Small intestine (tissue), 7 donors: ENCODE measurements around the gene PCDHA13. TPM values are rescaled to one million over a fixed set of nuclear protein-coding genes. Genes with fewer than 3 reads are reported as not detected.
"Not testable (repeated sequence)": the region's sequence is repeated elsewhere in the genome, so short reads cannot be mapped to it uniquely, and the experiment has no call there.

Experiments used
- DNase-seq, 2 donors: peaks; one replicate each; pipeline versions ENCODE4 v3.0.0 to v3.0.0-alpha.2; 2013
- FAIRE-seq: peaks from 2 replicates; lab custom pipeline; 2012; peaks lifted over from hg19 to GRCh38; lab: Jason Lieb, UNC
- H3K27ac ChIP-seq, 3 donors: one replicate each; pipeline ENCODE4 v1.5.1; 2013; ENCODE audit warnings: low read length in 2 of 3, mild to moderate bottlenecking in 2 of 3, control low read depth in 1 of 3, inconsistent platforms in 1 of 3, low read depth in 1 of 3, moderate library complexity in 1 of 3
- H3K27me3 ChIP-seq, 3 donors: one replicate each; pipeline ENCODE4 v1.6.1; 2013; ENCODE audit warnings: low read length in 3 of 3, inconsistent platforms in 1 of 3; ENCODE audit not compliant: control insufficient read depth in 3 of 3, insufficient read depth in 3 of 3
- H3K36me3 ChIP-seq, 3 donors: one replicate each; pipeline ENCODE4 v1.6.1; 2013; ENCODE audit warnings: low read length in 3 of 3, inconsistent platforms in 1 of 3, low read depth in 1 of 3, mild to moderate bottlenecking in 1 of 3, moderate library complexity in 1 of 3; ENCODE audit not compliant: control insufficient read depth in 3 of 3, insufficient read depth in 2 of 3
- H3K4me1 ChIP-seq, 3 donors: one replicate each; pipeline ENCODE4 v1.6.1; 2013; ENCODE audit warnings: low read length in 2 of 3, inconsistent platforms in 1 of 3, low read depth in 1 of 3, mild to moderate bottlenecking in 1 of 3, moderate library complexity in 1 of 3; ENCODE audit not compliant: control insufficient read depth in 3 of 3, insufficient read depth in 2 of 3
- H3K4me3 ChIP-seq, 3 donors: one replicate each; pipeline ENCODE4 v1.5.1; 2013; ENCODE audit warnings: low read length in 3 of 3, control low read depth in 1 of 3, inconsistent platforms in 1 of 3, low read depth in 1 of 3, mild to moderate bottlenecking in 1 of 3, moderate library complexity in 1 of 3
- H3K9me3 ChIP-seq, 2 donors: one replicate each; pipeline ENCODE4 v1.6.1; 2013; ENCODE audit warnings: low read depth in 1 of 2, low read length in 1 of 2; ENCODE audit not compliant: control insufficient read depth in 2 of 2, insufficient read depth in 1 of 2
- WGBS, 3 donors: extraction: QIAGEN DNeasy Blood & Tissue Kit; methylation state at CpG; one replicate each; pipeline ENCODE4 v1.1.7; 2013; 5-methylcytosine and 5-hydroxymethylcytosine counted together
- polyA plus RNA-seq, 4 donors: library from polyadenylated mRNA; stranded (reverse) in 3 of 4; unstranded in 1 of 4; fragments of 200-250 nt in 3 of 4; fragments of 120-200 nt in 1 of 4; gene quantifications; one replicate each; pipeline versions ENCODE4 v1.2.1 to v1.2.3, GENCODE V29; 2013
- donor health status: healthy with polysubstance abuse.
- donor health status: control.
- donor health status: control.
- donor health status: Bipolar disorder and iron deficiency.
- donor health status: healthy.

The PCDHA13 gene
- polyA plus RNA-seq, 4 donors: 0.03 to 0.06 TPM; not detected in 2

DNA sequence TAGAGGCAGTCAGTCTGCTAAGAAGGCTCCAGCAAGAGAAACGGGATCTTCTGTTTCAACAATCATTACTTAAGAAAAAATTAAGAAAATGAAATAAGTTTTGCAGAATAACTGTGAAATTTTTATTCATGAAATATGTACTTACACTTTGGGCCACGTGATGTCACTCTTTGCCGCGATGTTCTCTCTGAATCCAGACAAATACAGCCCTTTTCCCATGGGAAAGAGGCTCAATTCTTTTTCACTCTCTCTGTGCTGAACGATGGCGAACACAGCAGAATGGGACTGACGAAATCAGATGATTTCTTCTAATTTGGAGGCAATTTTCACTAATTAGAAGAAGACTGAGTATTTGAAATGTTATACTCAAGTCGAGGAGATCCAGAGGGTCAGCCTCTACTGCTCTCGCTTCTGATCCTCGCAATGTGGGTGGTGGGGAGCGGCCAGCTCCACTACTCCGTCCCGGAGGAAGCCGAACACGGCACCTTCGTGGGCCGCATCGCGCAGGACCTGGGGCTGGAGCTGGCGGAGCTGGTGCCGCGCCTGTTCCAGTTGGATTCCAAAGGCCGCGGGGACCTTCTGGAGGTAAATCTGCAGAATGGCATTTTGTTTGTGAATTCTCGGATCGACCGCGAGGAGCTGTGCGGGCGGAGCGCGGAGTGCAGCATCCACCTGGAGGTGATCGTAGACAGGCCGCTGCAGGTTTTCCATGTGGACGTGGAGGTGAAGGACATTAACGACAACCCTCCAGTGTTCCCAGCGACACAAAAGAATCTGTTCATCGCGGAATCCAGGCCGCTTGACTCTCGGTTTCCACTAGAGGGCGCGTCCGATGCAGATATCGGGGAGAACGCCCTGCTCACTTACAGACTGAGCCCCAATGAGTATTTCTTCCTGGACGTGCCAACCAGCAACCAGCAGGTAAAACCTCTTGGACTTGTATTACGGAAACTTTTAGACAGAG lies 33.5 kb upstream of the PCDHA13 start, which contains the start of gene PCDHA9:
PCDHA9 (plus strand) TSS at position 244 of the 964 bp plus-strand sequence; CDS start at position 358, 114 bp downstream.
- not testable (repeated sequence) for H3K36me3 ChIP-seq, H3K4me1 ChIP-seq, H3K27me3 ChIP-seq, H3K4me3 ChIP-seq, DNase-seq, H3K27ac ChIP-seq, FAIRE-seq
- H3K9me3 ChIP-seq: peaks cover 0 to 13% of the 10 kb centered on the region in 2 donors
- 25 to 45% methylated on average over 37 to 46 of the region's 48 CpGs; no CpG with 5 or more reads in 1 of the 3 donors for WGBS, 3 donors

DNA sequence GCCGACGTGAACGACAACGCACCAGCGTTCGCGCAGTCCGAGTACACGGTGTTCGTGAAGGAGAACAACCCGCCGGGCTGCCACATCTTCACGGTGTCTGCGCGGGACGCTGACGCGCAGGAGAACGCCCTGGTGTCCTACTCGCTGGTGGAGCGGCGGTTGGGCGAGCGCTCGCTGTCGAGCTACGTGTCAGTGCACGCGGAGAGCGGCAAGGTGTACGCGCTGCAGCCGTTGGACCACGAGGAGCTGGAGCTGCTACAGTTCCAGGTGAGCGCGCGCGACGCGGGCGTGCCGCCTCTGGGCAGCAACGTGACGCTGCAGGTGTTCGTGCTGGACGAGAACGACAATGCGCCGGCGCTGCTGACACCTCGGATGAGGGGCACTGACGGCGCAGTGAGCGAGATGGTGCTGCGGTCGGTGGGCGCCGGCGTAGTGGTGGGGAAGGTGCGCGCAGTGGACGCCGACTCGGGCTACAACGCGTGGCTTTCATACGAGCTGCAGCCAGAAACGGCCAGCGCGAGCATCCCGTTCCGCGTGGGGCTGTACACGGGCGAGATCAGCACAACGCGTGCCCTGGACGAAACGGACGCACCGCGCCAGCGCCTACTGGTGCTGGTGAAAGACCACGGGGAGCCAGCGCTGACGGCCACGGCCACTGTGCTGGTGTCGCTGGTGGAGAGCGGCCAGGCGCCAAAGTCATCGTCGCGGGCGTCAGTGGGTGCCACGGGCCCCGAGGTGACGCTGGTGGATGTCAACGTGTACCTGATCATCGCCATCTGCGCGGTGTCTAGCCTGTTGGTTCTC lies 31.9 kb upstream of the PCDHA13 start:
- not testable (repeated sequence) for DNase-seq, H3K27ac ChIP-seq, H3K36me3 ChIP-seq, H3K4me3 ChIP-seq, H3K4me1 ChIP-seq, FAIRE-seq, H3K27me3 ChIP-seq
- 55 to 80% methylated on average over 97 to 101 of the region's 101 CpGs; no CpG with 5 or more reads in 1 of the 3 donors for WGBS, 3 donors
- H3K9me3 ChIP-seq: peaks cover 0 to 12% of the 10 kb centered on the region in 2 donors

DNA sequence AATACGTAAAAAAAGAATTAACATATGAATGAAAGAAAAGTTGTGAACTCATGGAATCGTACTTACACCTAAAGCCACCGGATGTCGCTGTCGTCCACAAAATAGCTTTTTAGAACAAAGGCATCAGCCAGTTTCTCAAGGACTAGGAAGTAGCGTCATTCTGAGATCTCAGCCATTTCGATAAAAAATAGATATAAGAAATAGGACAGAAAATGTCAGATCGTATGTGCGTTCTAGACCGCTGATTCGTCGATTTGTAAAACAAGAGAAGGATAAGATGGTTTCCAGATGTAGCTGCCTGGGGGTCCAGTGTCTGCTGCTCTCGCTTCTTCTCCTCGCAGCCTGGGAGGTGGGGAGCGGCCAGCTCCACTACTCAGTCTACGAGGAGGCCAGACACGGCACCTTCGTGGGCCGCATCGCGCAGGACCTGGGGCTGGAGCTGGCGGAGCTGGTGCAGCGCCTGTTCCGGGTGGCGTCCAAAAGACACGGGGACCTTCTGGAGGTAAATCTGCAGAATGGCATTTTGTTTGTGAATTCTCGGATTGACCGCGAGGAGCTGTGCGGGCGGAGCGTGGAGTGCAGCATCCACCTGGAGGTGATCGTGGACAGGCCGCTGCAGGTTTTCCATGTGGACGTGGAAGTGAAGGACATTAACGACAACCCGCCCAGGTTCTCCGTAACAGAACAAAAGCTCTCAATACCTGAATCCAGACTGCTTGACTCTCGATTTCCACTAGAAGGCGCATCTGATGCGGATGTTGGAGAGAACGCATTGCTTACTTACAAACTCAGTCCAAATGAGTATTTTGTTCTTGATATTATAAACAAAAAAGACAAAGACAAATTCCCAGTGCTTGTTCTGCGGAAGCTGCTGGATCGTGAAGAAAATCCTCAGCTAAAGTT lies 25.9 kb upstream of the PCDHA13 start, which contains the start of gene PCDHA10:
PCDHA10 (plus strand) TSS at position 126 of the 903 bp plus-strand sequence; CDS start at position 278, 152 bp downstream.
- FAIRE-seq (no peak), DNase-seq (no peak)

DNA sequence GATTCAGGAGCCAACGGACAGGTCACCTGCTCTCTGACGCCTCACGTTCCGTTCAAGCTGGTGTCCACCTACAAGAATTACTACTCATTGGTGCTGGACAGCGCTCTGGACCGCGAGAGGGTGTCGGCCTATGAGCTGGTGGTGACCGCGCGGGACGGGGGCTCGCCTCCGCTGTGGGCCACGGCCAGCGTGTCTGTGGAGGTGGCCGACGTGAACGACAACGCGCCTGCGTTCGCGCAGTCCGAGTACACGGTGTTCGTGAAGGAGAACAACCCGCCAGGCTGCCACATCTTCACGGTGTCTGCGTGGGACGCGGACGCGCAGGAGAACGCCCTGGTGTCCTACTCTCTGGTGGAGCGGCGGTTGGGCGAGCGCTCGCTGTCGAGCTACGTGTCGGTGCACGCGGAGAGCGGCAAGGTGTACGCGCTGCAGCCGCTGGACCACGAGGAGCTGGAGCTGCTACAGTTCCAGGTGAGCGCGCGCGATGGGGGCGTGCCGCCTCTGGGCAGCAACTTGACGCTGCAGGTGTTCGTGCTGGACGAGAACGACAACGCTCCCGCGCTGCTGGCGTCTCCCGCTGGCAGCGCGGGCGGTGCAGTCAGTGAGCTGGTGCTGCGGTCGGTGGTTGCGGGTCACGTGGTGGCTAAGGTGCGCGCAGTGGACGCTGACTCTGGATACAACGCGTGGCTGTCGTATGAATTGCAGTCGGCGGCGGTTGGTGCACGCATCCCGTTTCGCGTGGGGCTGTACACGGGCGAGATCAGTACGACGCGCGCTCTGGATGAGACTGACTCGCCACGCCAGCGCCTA lies 24.5 kb upstream of the PCDHA13 start:
- Histone ChIP-seq H3K27ac (no peak overlapping the region), H3K36me3 (no peaks in the 10 kb centered on the region), H3K4me3 (no peak overlapping the region), H3K9me3 (peaks cover 0 to 19% of the 10 kb centered on the region in 2 donors), H3K4me1 (no peaks in the 10 kb centered on the region), H3K27me3 (peaks cover 0 to under 1% (median 0%) of the 10 kb centered on the region in 3 donors)
- 63 to 80% methylated on average over 86 to 94 of the region's 94 CpGs; no CpG with 5 or more reads in 1 of the 3 donors for WGBS, 3 donors
- FAIRE-seq (no peak), DNase-seq (no peak)

More for the DNA sequence above, 25.9 kb upstream of the PCDHA13 start, which contains the start of gene PCDHA10:
- Histone ChIP-seq H3K4me3 (no peak within 1 kb of the TSS), H3K27me3 (no peaks in the 10 kb centered on the region), H3K27ac (no peak within 1 kb of the TSS), H3K4me1 (no peaks in the 10 kb centered on the region), H3K9me3 (peaks cover 0 to 7% of the 10 kb centered on the region in 2 donors), H3K36me3 (no peaks in the 10 kb centered on the region)
- 29 to 53% methylated on average over 44 of the region's 44 CpGs; no CpG with 5 or more reads in 1 of the 3 donors for WGBS, 3 donors

DNA sequence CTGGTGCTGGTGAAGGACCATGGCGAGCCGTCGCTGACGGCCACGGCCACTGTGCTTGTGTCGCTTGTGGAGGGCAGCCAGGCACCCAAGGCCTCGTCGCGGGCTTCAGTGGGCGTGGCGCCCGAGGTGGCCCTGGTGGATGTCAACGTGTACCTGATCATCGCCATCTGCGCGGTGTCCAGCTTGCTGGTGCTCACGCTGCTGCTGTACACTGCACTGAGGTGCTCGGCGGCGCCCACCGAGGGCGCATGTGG lies 24.0 kb upstream of the PCDHA13 start:
- no peak overlapping the region for H3K27ac ChIP-seq
- no peaks in the 10 kb centered on the region for H3K36me3 ChIP-seq
- FAIRE-seq (no peak), DNase-seq (no peak)
- 62 to 74% methylated on average over 10 to 22 of the region's 22 CpGs; no CpG with 5 or more reads in 1 of the 3 donors for WGBS, 3 donors
- H3K4me3 ChIP-seq: no peak overlapping the region
- no peaks in the 10 kb centered on the region for H3K4me1 ChIP-seq
- peaks cover 0 to 24% of the 10 kb centered on the region in 2 donors for H3K9me3 ChIP-seq
- peaks cover 0 to 2% (median 0%) of the 10 kb centered on the region in 3 donors for H3K27me3 ChIP-seq

DNA sequence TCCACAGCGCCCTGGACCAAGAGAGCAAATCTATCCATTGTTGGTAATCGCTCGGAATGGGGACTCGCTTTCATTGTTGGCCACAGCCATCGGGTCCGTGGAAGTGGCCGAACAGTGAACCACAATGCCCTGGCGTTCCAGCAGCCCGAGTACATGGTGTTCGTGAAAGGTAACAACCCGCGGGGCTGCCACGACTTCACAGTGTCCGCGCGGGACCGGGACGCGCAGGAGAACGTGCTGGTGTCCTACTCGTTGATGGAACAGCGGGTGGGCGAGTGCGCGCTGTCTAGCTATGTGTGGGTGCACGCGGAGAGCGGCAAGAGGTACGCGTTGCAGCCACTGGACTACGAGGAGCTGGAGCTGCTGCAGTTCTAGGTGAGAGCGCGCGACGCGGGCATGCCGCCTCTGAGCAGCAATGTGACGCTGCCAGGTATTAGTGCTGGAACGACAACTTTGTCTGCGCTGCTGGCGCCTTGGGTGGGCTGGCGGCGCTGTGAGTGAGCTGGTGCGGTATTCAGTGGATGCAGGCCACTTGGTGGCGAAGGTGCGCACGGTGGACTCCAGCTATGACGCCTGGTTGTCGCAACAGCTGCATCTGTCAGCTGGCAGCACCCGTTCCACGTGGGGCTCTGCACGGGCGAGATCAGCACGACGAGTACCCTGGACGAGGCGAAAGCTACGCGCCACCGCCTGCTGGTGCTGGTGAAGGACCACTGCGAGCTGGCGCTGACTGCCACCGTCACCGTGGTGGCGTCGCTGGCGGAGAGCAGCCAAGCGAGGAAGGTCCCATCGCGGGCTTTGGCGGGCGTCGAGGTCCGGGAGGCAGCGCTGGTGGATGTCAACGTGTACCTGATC lies 19.3 kb upstream of the PCDHA13 start:
- no peak for DNase-seq
- peaks cover 0 to 27% of the 10 kb centered on the region in 2 donors for H3K9me3 ChIP-seq
- H3K4me3 ChIP-seq: no peak overlapping the region

More for the DNA sequence above, 19.3 kb upstream of the PCDHA13 start:
- Histone ChIP-seq H3K27me3 (peaks cover 0 to 5% (median 0%) of the 10 kb centered on the region in 3 donors), H3K27ac (no peak overlapping the region), H3K36me3 (no peaks in the 10 kb centered on the region), H3K4me1 (no peaks in the 10 kb centered on the region)
- 52 to 75% (median 70%) methylated on average over 74 to 76 of the region's 76 CpGs for WGBS, 3 donors
- no peak for FAIRE-seq
